ENCODE data around the gene ATP5PB. TPM values are rescaled to one million over a fixed set of nuclear protein-coding genes. Genes with fewer than 3 reads are reported as not detected.

The ATP5PB gene
- total RNA-seq, 1 donor = 203 TPM

GRCh38 chr1:111476761-111477309 lies 27.6 kb downstream of the ATP5PB start:
- no peaks in the 10 kb centered on the region for H3K27me3 ChIP-seq (ENCODE audit: insufficient read depth, low read length)
- no peak overlapping the region for H3K27ac ChIP-seq (ENCODE audit: low read depth, low read length)
- DNase-seq (ENCODE audit: insufficient read length, low spot score, missing footprints) = peak; percentile 21
- H3K4me1 ChIP-seq (ENCODE audit: insufficient read depth, low read length) = peaks cover 28% of the 10 kb centered on the region
- H4K20me1 ChIP-seq (ENCODE audit: insufficient read depth, low read length) = no peaks in the 10 kb centered on the region
- H3K36me3 ChIP-seq (ENCODE audit: insufficient read depth, low read length) = peaks cover 5% of the 10 kb centered on the region
- no peak overlapping the region for H3K4me3 ChIP-seq (ENCODE audit: insufficient read depth, low read length)
- H3K79me2 ChIP-seq (ENCODE audit: insufficient read depth, low read length) = no peaks in the 10 kb centered on the region
- no peak for TF ChIP-seq CTCF (IDR thresholded peaks at IDR 0.05; ENCODE audit: extremely low read depth, low read depth, low read length)
- H2AFZ ChIP-seq (ENCODE audit: low read length) = no peak overlapping the region
- no peak overlapping the region for H3K4me2 ChIP-seq (ENCODE audit: insufficient read depth, low read length)
- H3K9me3 ChIP-seq (ENCODE audit: low read depth, low read length) = no peaks in the 10 kb centered on the region

GRCh38 chr1:111480674-111481073 lies 31.4 kb downstream of the ATP5PB start:
- Histone ChIP-seq H3K4me1 (ENCODE audit: insufficient read depth, low read length) (peaks cover 13% of the 10 kb centered on the region), H3K27me3 (ENCODE audit: insufficient read depth, low read length) (no peaks in the 10 kb centered on the region), H3K36me3 (ENCODE audit: insufficient read depth, low read length) (no peaks in the 10 kb centered on the region), H3K4me3 (ENCODE audit: insufficient read depth, low read length) (no peak overlapping the region), H4K20me1 (ENCODE audit: insufficient read depth, low read length) (no peaks in the 10 kb centered on the region), H3K27ac (ENCODE audit: low read depth, low read length) (no peak overlapping the region), H2AFZ (ENCODE audit: low read length) (no peak overlapping the region), H3K79me2 (ENCODE audit: insufficient read depth, low read length) (no peaks in the 10 kb centered on the region), H3K9me3 (ENCODE audit: low read depth, low read length) (no peaks in the 10 kb centered on the region), H3K4me2 (ENCODE audit: insufficient read depth, low read length) (no peak overlapping the region)
- DNase-seq (ENCODE audit: insufficient read length, low spot score, missing footprints) = no peak
- no peak for TF ChIP-seq CTCF (IDR thresholded peaks at IDR 0.05; ENCODE audit: extremely low read depth, low read depth, low read length)

GRCh38 chr1:111481387-111482221 lies 32.3 kb downstream of the ATP5PB start:
- Histone ChIP-seq H2AFZ (ENCODE audit: low read length) (peak overlapping the region; percentile 72), H3K79me2 (ENCODE audit: insufficient read depth, low read length) (no peaks in the 10 kb centered on the region)

More at GRCh38 chr1:111481387-111482221, 32.3 kb downstream of the ATP5PB start:
- peak; percentile 90 for DNase-seq (ENCODE audit: insufficient read length, low spot score, missing footprints)
- peaks cover 6% of the 10 kb centered on the region for H3K4me1 ChIP-seq (ENCODE audit: insufficient read depth, low read length)
- TF ChIP-seq CTCF (IDR thresholded peaks at IDR 0.05; ENCODE audit: extremely low read depth, low read depth, low read length) = peak; percentile 91
- no peak overlapping the region for H3K4me3 ChIP-seq (ENCODE audit: insufficient read depth, low read length)
- no peaks in the 10 kb centered on the region for H4K20me1 ChIP-seq (ENCODE audit: insufficient read depth, low read length)
- no peaks in the 10 kb centered on the region for H3K9me3 ChIP-seq (ENCODE audit: low read depth, low read length)
- no peak overlapping the region for H3K4me2 ChIP-seq (ENCODE audit: insufficient read depth, low read length)
- H3K36me3 ChIP-seq (ENCODE audit: insufficient read depth, low read length) = no peaks in the 10 kb centered on the region
- H3K27me3 ChIP-seq (ENCODE audit: insufficient read depth, low read length) = no peaks in the 10 kb centered on the region
- H3K27ac ChIP-seq (ENCODE audit: low read depth, low read length) = no peak overlapping the region
